ENCODE results near the gene NOL9.
"Not testable (repeated sequence)": the region's sequence is repeated elsewhere in the genome, so short reads cannot be mapped to it uniquely, and the experiment has no call there.

NOL9 gene

GRCh38 chr1:6599991-6600390, 45.7 kb upstream of the NOL9 start:
- H2AK5ac ChIP-seq (ENCODE audit: low read length, severe bottlenecking); H3K9me3 ChIP-seq (ENCODE audit: control insufficient read depth, low read length); H3K4ac ChIP-seq (ENCODE audit: low read depth in 1 of 2, low read length in 2 of 2); H4K8ac ChIP-seq (ENCODE audit: low read length); H2BK5ac ChIP-seq (ENCODE audit: low read depth, low read length, poor library complexity, severe bottlenecking); H4K91ac ChIP-seq (ENCODE audit: low read length); DNase-seq; H2BK15ac ChIP-seq (ENCODE audit: low read depth, poor library complexity, severe bottlenecking); H2BK120ac ChIP-seq (ENCODE audit: low read depth, low read length); H2BK12ac ChIP-seq (ENCODE audit: low read length in 2 of 2); H3K18ac ChIP-seq (ENCODE audit: low read depth in 1 of 2, low read length in 2 of 2); H2AFZ ChIP-seq (ENCODE audit: low read depth, low read length); H3K23ac ChIP-seq (ENCODE audit: low read length in 2 of 2); H3K27ac ChIP-seq (ENCODE audit: low read length, poor library complexity, severe bottlenecking); H3K27me3 ChIP-seq (ENCODE audit: control insufficient read depth in 1 of 2, insufficient read depth in 1 of 2, low read length in 2 of 2); H3K14ac ChIP-seq (ENCODE audit: low read length in 2 of 2): not testable (repeated sequence)
- H3K36me3 ChIP-seq (ENCODE audit: control insufficient read depth in 1 of 2, insufficient read depth in 2 of 2, low read depth in 1 of 2, low read length in 2 of 2), result peaks cover 39 to 42% of the 10 kb centered on the region in 2 experiments
- peak overlapping the region in 1 of 2 experiments; percentile 95 for H3K4me3 ChIP-seq (ENCODE audit: insufficient read depth in 1 of 2, low read depth in 1 of 2, low read length in 2 of 2)
- peak overlapping the region; percentile 98 for H3K9ac ChIP-seq (ENCODE audit: low read length)
- peak overlapping the region; percentile 97 for H3K4me2 ChIP-seq (ENCODE audit: low read length, poor library complexity, severe bottlenecking)
- peaks cover 36% of the 10 kb centered on the region for H3K79me1 ChIP-seq (replicated peaks; ENCODE audit: low read length, poor library complexity, severe bottlenecking)
- peaks cover 40% of the 10 kb centered on the region for H3K4me1 ChIP-seq (ENCODE audit: control insufficient read depth, insufficient read depth, low read depth, low read length)
- WGBS, result 93% methylated on average over 7 of the region's 8 CpGs

- Histone ChIP-seq H2AFZ (ENCODE audit: low read depth, low read length) (no peak overlapping the region), H3K9me3 (ENCODE audit: control insufficient read depth, low read length) (no peaks in the 10 kb centered on the region), H3K18ac (ENCODE audit: low read depth in 1 of 2, low read length in 2 of 2) (peak overlapping the region in 1 of 2 experiments; percentile 2), H2AK5ac (ENCODE audit: low read length, severe bottlenecking) (no peak overlapping the region), H2BK15ac (ENCODE audit: low read depth, poor library complexity, severe bottlenecking) (no peak overlapping the region), H2BK5ac (ENCODE audit: low read depth, low read length, poor library complexity, severe bottlenecking) (no peak overlapping the region), H3K4me2 (ENCODE audit: low read length, poor library complexity, severe bottlenecking) (peak overlapping the region; percentile 3), H4K91ac (ENCODE audit: low read length) (no peak overlapping the region), H3K4ac (ENCODE audit: low read depth in 1 of 2, low read length in 2 of 2) (no peak overlapping the region), H3K14ac (ENCODE audit: low read length in 2 of 2) (no peak overlapping the region), H3K36me3 (ENCODE audit: control insufficient read depth in 1 of 2, insufficient read depth in 2 of 2, low read depth in 1 of 2, low read length in 2 of 2) (peaks cover 45 to 47% of the 10 kb centered on the region in 2 experiments), H3K9ac (ENCODE audit: low read length) (peak overlapping the region; percentile 98), H3K79me1 (replicated peaks; ENCODE audit: low read length, poor library complexity, severe bottlenecking) (peaks cover 37% of the 10 kb centered on the region), H3K4me3 (ENCODE audit: insufficient read depth in 1 of 2, low read depth in 1 of 2, low read length in 2 of 2) (peak overlapping the region in 1 of 2 experiments; percentile 95), H2BK12ac (ENCODE audit: low read length in 2 of 2) (no peak overlapping the region), H3K27me3 (ENCODE audit: control insufficient read depth in 1 of 2, insufficient read depth in 1 of 2, low read length in 2 of 2) (no peaks in the 10 kb centered on the region), H3K4me1 (ENCODE audit: control insufficient read depth, insufficient read depth, low read depth, low read length) (peaks cover 36% of the 10 kb centered on the region), H3K27ac (ENCODE audit: low read length, poor library complexity, severe bottlenecking) (no peak overlapping the region), H3K23ac (ENCODE audit: low read length in 2 of 2) (peak overlapping the region in 1 of 2 experiments; percentile 41), H4K8ac (ENCODE audit: low read length) (no peak overlapping the region), H2BK120ac (ENCODE audit: low read depth, low read length) (no peak overlapping the region)
- 95% methylated on average over 30 of the region's 31 CpGs for WGBS
- no peak for DNase-seq
Measured at GRCh38 chr1:6599141-6599975, 45.0 kb upstream of the NOL9 start.

- H3K14ac ChIP-seq (ENCODE audit: low read length in 2 of 2), result no peak overlapping the region
- H3K4me2 ChIP-seq (ENCODE audit: low read length, poor library complexity, severe bottlenecking), result no peak overlapping the region
- peaks cover 30% of the 10 kb centered on the region for H3K4me1 ChIP-seq (ENCODE audit: control insufficient read depth, insufficient read depth, low read depth, low read length)
- no peak overlapping the region for H3K18ac ChIP-seq (ENCODE audit: low read depth in 1 of 2, low read length in 2 of 2)
- peaks cover 61 to 63% of the 10 kb centered on the region in 2 experiments for H3K36me3 ChIP-seq (ENCODE audit: control insufficient read depth in 1 of 2, insufficient read depth in 2 of 2, low read depth in 1 of 2, low read length in 2 of 2)
- DNase-seq, result no peak
- peak overlapping the region; percentile 12 to 41 for H3K4me3 ChIP-seq (ENCODE audit: insufficient read depth in 1 of 2, low read depth in 1 of 2, low read length in 2 of 2)
- 97% methylated on average over 6 of the region's 6 CpGs for WGBS
- no peak overlapping the region for H4K91ac ChIP-seq (ENCODE audit: low read length)
- no peak overlapping the region for H3K27ac ChIP-seq (ENCODE audit: low read length, poor library complexity, severe bottlenecking)
- H3K79me1 ChIP-seq (replicated peaks; ENCODE audit: low read length, poor library complexity, severe bottlenecking), result peaks cover 49% of the 10 kb centered on the region
- H3K4ac ChIP-seq (ENCODE audit: low read depth in 1 of 2, low read length in 2 of 2), result peak overlapping the region in 1 of 2 experiments; percentile 24
- H2AK5ac ChIP-seq (ENCODE audit: low read length, severe bottlenecking), result no peak overlapping the region
- H2BK120ac ChIP-seq (ENCODE audit: low read depth, low read length), result no peak overlapping the region
- H3K27me3 ChIP-seq (ENCODE audit: control insufficient read depth in 1 of 2, insufficient read depth in 1 of 2, low read length in 2 of 2), result no peaks in the 10 kb centered on the region
- no peak overlapping the region for H2BK5ac ChIP-seq (ENCODE audit: low read depth, low read length, poor library complexity, severe bottlenecking)
- no peak overlapping the region for H4K8ac ChIP-seq (ENCODE audit: low read length)
- no peak overlapping the region for H2BK12ac ChIP-seq (ENCODE audit: low read length in 2 of 2)
- H3K9ac ChIP-seq (ENCODE audit: low read length), result peak overlapping the region; percentile 59
- H2AFZ ChIP-seq (ENCODE audit: low read depth, low read length), result no peak overlapping the region
- no peak overlapping the region for H2BK15ac ChIP-seq (ENCODE audit: low read depth, poor library complexity, severe bottlenecking)
- no peak overlapping the region for H3K23ac ChIP-seq (ENCODE audit: low read length in 2 of 2)
- H3K9me3 ChIP-seq (ENCODE audit: control insufficient read depth, low read length), result no peaks in the 10 kb centered on the region
Measured at GRCh38 chr1:6597777-6598131, 43.4 kb upstream of the NOL9 start.

GRCh38 chr1:6596886-6597776, 42.8 kb upstream of the NOL9 start:
- H3K4ac ChIP-seq (ENCODE audit: low read depth in 1 of 2, low read length in 2 of 2), result peak overlapping the region in 1 of 2 experiments; percentile 24
- no peak overlapping the region for H3K18ac ChIP-seq (ENCODE audit: low read depth in 1 of 2, low read length in 2 of 2)
- peak overlapping the region in 1 of 2 experiments; percentile 52 for H3K4me3 ChIP-seq (ENCODE audit: insufficient read depth in 1 of 2, low read depth in 1 of 2, low read length in 2 of 2)
- peaks cover 29% of the 10 kb centered on the region for H3K4me1 ChIP-seq (ENCODE audit: control insufficient read depth, insufficient read depth, low read depth, low read length)
- no peak overlapping the region for H3K23ac ChIP-seq (ENCODE audit: low read length in 2 of 2)
- H3K9ac ChIP-seq (ENCODE audit: low read length), result peak overlapping the region; percentile 59
- no peak overlapping the region for H2BK5ac ChIP-seq (ENCODE audit: low read depth, low read length, poor library complexity, severe bottlenecking)
- H3K14ac ChIP-seq (ENCODE audit: low read length in 2 of 2), result no peak overlapping the region
- peaks cover 51% of the 10 kb centered on the region for H3K79me1 ChIP-seq (replicated peaks; ENCODE audit: low read length, poor library complexity, severe bottlenecking)
- H3K4me2 ChIP-seq (ENCODE audit: low read length, poor library complexity, severe bottlenecking), result no peak overlapping the region
- no peaks in the 10 kb centered on the region for H3K9me3 ChIP-seq (ENCODE audit: control insufficient read depth, low read length)
- no peak overlapping the region for H3K27ac ChIP-seq (ENCODE audit: low read length, poor library complexity, severe bottlenecking)
- H2AFZ ChIP-seq (ENCODE audit: low read depth, low read length), result no peak overlapping the region
- H2BK12ac ChIP-seq (ENCODE audit: low read length in 2 of 2), result no peak overlapping the region
- no peak overlapping the region for H2BK15ac ChIP-seq (ENCODE audit: low read depth, poor library complexity, severe bottlenecking)
- WGBS, result 95% methylated on average over 14 of the region's 15 CpGs
- no peak overlapping the region for H2BK120ac ChIP-seq (ENCODE audit: low read depth, low read length)
- no peak overlapping the region for H2AK5ac ChIP-seq (ENCODE audit: low read length, severe bottlenecking)
- H4K8ac ChIP-seq (ENCODE audit: low read length), result no peak overlapping the region
- peaks cover 67 to 70% of the 10 kb centered on the region in 2 experiments for H3K36me3 ChIP-seq (ENCODE audit: control insufficient read depth in 1 of 2, insufficient read depth in 2 of 2, low read depth in 1 of 2, low read length in 2 of 2)
- no peak for DNase-seq
- no peaks in the 10 kb centered on the region for H3K27me3 ChIP-seq (ENCODE audit: control insufficient read depth in 1 of 2, insufficient read depth in 1 of 2, low read length in 2 of 2)
- H4K91ac ChIP-seq (ENCODE audit: low read length), result no peak overlapping the region
